A549 (cell line): Measurements from ENCODE around the gene DCUN1D2. TPM values are rescaled to one million over a fixed set of nuclear protein-coding genes. Genes with fewer than 3 reads are reported as not detected.

Experiments
- ATAC-seq, 2 experiments: fragments of 200-7000 bp in 1 of 2; fragments of >200 bp in 1 of 2; cut with Nextera tagmentation in 1 of 2; cut with Tn5 transposase in 1 of 2; 3 replicates each; pipeline versions ENCODE4 v1.8.0 to v1.9.1; 2018 to 2020; ENCODE audit warnings: mild to moderate bottlenecking in 1 of 2, moderate library complexity in 1 of 2
- CTCF ChIA-PET: fragments of 300-600 bp; sonication (Branson Sonifier 250); formaldehyde crosslinking; extraction: SDS; loops from one replicate; lab custom pipeline; 2021; ENCODE audit warnings: antibody characterized with exemption, inconsistent platforms; lab: Yijun Ruan, JAX
- POLR2A ChIA-PET: fragments of 350-600 bp; formaldehyde crosslinking; extraction: SDS; loops from one replicate; lab custom pipeline; 2021; ENCODE audit warnings: antibody characterized with exemption, inconsistent platforms; lab: Yijun Ruan, JAX
- DNase-seq, 2 experiments: peaks; one replicate each; pipeline versions ENCODE4 v3.0.0 to v3.0.0-alpha.2; 2011 to 2016; ENCODE audit warnings: low read depth in 1 of 2, low spot score in 1 of 2
- FAIRE-seq: peaks from 2 replicates; lab custom pipeline; 2011; peaks lifted over from hg19 to GRCh38; lab: Jason Lieb, UNC
- H3K27ac ChIP-seq, 2 experiments: fragments of >200 bp; sonication (Bioruptor Twin); formaldehyde crosslinking; 3 replicates each; pipeline ENCODE4 v1.5.1; 2016 to 2017
- H3K4me1 ChIP-seq: fragments of >200 bp; sonication (Bioruptor Twin); formaldehyde crosslinking; 3 replicates; pipeline ENCODE4 v1.6.1; 2016
- H3K4me2 ChIP-seq: fragments of >200 bp; sonication (Bioruptor Twin); formaldehyde crosslinking; 3 replicates; pipeline ENCODE4 v1.6.1; 2016
- H3K4me3 ChIP-seq: fragments of >200 bp; sonication (Bioruptor Twin); formaldehyde crosslinking; 3 replicates; pipeline ENCODE4 v1.5.1; 2016
- H3K9me3 ChIP-seq: fragments of >200 bp; sonication (Bioruptor Twin); formaldehyde crosslinking; 3 replicates; pipeline ENCODE4 v1.6.1; 2016
- CHD2 ChIP-seq: fragments of 150-350 bp; IDR thresholded peaks from 2 replicates; pipeline ENCODE4 v1.6.1; 2014; ENCODE audit warnings: low read length; ENCODE audit not compliant: partially characterized antibody
- CHD4 ChIP-seq: fragments of 200-600 bp; sonication (generic); IDR thresholded peaks from 2 replicates; pipeline ENCODE4 v1.6.1; 2016; ENCODE audit warnings: antibody characterized with exemption, mild to moderate bottlenecking, borderline replicate concordance
- EP300 ChIP-seq, 2 experiments: fragments of >200 bp; sonication (Bioruptor Twin); formaldehyde crosslinking; IDR thresholded peaks; 2 replicates in 1 of 2; 3 replicates in 1 of 2; pipeline ENCODE4 v1.6.1; 2016 to 2017
- FOSL2 ChIP-seq, 2 experiments: fragments of 450-650 bp in 1 of 2; fragments of >200 bp in 1 of 2; sonication (Bioruptor Twin) in 1 of 2; formaldehyde crosslinking; IDR thresholded peaks; 2 replicates each; pipeline versions ENCODE4 v1.5.0 to v1.6.1; 2016 to 2020; ENCODE audit warnings: mild to moderate bottlenecking in 1 of 2, moderate library complexity in 1 of 2
- HEYL ChIP-seq: fragments of 250-450 bp; sonication (Bioruptor Pico); IDR thresholded peaks from 2 replicates; pipeline ENCODE4 v1.8.0; 2021; ENCODE audit warnings: mild to moderate bottlenecking, moderate library complexity
- HOXA7 ChIP-seq: fragments of 250-450 bp; sonication (Bioruptor Pico); IDR thresholded peaks from 2 replicates; pipeline ENCODE4 v1.5.0; 2020; ENCODE audit warnings: mild to moderate bottlenecking, moderate library complexity
- PHF8 ChIP-seq: fragments of 200-600 bp; sonication (generic); IDR thresholded peaks from 2 replicates; pipeline ENCODE4 v1.6.1; 2016; ENCODE audit warnings: low read depth, mild to moderate bottlenecking, antibody characterized with exemption, moderate library complexity, borderline replicate concordance
- POLR2AphosphoS2 ChIP-seq: conservative IDR thresholded peaks from 2 replicates; pipeline ENCODE4 v1.6.1; 2012; ENCODE audit warnings: low read length, improper control_type of control experiment, inconsistent platforms
- RAD21 ChIP-seq, 2 experiments: fragments of >200 bp in 1 of 2; sonication (Bioruptor Twin) in 1 of 2; formaldehyde crosslinking in 1 of 2; IDR thresholded peaks in 1 of 2; conservative IDR thresholded peaks in 1 of 2; 2 replicates in 1 of 2; 3 replicates in 1 of 2; pipeline ENCODE4 v1.6.1; 2012 to 2018; ENCODE audit warnings: inconsistent platforms in 1 of 2
- RCOR1 ChIP-seq: fragments of 150-350 bp; IDR thresholded peaks from 2 replicates; pipeline ENCODE4 v1.6.1; 2014; ENCODE audit warnings: antibody characterized with exemption, low read length, low read depth
- SREBF2 ChIP-seq: fragments of 450-650 bp; IDR thresholded peaks from 2 replicates; pipeline ENCODE4 v1.6.1; 2014; ENCODE audit warnings: mild to moderate bottlenecking, moderate library complexity
- WGBS: methylation state at CpG from one replicate; pipeline ENCODE4 v1.1.6; 2017; ENCODE audit errors: missing lambda C conversion rate; 5-methylcytosine and 5-hydroxymethylcytosine counted together
- polyA plus RNA-seq, 4 experiments: library from polyadenylated mRNA; depleted of rRNA in 3 of 4; stranded (reverse); fragments of >200 nt; fragmentation: RNase III in 1 of 4; extraction: RNeasy Plus Mini Kit Qiagen cat#74134 plus additional on column Dnase treatment in 1 of 4; gene quantifications; 2 replicates in 3 of 4; 3 replicates in 1 of 4; pipeline ENCODE4 v1.2.3, GENCODE V29; 2011 to 2017
- TF ChIP-seq, protein P1 (sequence below): fragments of 450-650 bp; IDR thresholded peaks from 2 replicates; pipeline ENCODE4 v1.6.1; 2014; ENCODE audit warnings: antibody characterized with exemption
- TF ChIP-seq, protein P2 (sequence below): fragments of >200 bp; sonication (Bioruptor Twin); formaldehyde crosslinking; IDR thresholded peaks from 2 replicates; pipeline ENCODE4 v1.6.1; 2016
- TF ChIP-seq, protein P3 (sequence below): IDR thresholded peaks from 2 replicates; pipeline ENCODE4 v1.6.1; 2012
- TF ChIP-seq, protein P4 (sequence below): fragments of 200-600 bp; sonication (generic); IDR thresholded peaks from 2 replicates; pipeline ENCODE4 v1.6.1; 2016; ENCODE audit warnings: antibody characterized with exemption, mild to moderate bottlenecking, moderate library complexity
- TF ChIP-seq, protein P5 (sequence below): fragments of 150-350 bp; IDR thresholded peaks from 2 replicates; pipeline ENCODE4 v1.6.1; 2014; ENCODE audit warnings: low read depth, mild to moderate bottlenecking, low read length
- TF ChIP-seq, protein P6 (sequence below): IDR thresholded peaks from 2 replicates; pipeline ENCODE4 v1.6.1; 2012

The DCUN1D2 gene
- polyA plus RNA-seq, 2 of the 4 experiments (the other 2 are of a cell fraction): 8.4 to 8.6 TPM

DNA sequence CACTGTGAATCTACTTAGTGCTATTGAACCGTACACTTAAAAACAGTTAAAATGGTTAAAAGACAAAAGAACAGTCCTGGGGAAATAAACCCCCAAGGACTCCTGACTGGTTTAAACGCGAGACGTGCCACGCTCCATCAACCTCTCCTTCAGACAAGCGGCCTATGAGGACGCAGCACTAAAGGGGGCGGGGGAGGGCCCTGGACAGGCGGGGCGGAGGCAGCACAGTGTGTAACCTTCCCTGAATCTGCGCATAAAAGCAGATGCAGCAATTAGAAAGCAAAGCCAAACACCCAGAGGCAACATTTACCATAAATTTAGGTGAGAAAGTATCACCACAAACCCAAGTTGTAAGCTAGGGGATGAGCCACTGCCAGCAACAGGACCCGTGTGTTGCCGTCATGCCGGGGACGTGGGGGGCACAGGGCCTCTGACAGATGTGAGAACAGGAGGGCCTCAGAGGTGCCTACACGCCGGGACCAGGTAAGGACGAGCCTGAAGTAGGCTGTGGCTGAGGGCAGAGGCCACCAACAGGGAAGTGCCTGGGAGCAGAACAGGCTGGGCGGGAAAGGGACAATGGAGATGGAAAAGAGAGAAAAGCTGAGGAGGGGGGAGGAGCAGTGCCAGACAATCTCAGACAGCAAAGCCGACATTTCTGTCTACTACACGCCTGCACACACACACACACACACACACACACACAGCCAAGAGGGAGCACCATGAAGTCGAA is 21.9 kb downstream of the DCUN1D2 start:
- ChIA-PET POLR2A (no interaction called here), CTCF (no interaction called here)
- no peak overlapping the region for H3K4me2 ChIP-seq
- TF ChIP-seq, protein P1, sequence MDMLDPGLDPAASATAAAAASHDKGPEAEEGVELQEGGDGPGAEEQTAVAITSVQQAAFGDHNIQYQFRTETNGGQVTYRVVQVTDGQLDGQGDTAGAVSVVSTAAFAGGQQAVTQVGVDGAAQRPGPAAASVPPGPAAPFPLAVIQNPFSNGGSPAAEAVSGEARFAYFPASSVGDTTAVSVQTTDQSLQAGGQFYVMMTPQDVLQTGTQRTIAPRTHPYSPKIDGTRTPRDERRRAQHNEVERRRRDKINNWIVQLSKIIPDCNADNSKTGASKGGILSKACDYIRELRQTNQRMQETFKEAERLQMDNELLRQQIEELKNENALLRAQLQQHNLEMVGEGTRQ: no peak
- TF ChIP-seq, protein P2, sequence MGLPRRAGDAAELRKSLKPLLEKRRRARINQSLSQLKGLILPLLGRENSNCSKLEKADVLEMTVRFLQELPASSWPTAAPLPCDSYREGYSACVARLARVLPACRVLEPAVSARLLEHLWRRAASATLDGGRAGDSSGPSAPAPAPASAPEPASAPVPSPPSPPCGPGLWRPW: no peak
- TF ChIP-seq PHF8 (no peak), EP300 (IDR thresholded peaks at IDR 0.05) (no peak), CHD2 (no peak), RCOR1 (no peak), RAD21 (conservative IDR thresholded peaks at IDR 0.05 in 1 of 2, IDR thresholded peaks at IDR 0.05 in 1 of 2) (no peak), POLR2AphosphoS2 (no peak), HOXA7 (CRISPR knock-in tag) (no peak)
- TF ChIP-seq, protein P3, sequence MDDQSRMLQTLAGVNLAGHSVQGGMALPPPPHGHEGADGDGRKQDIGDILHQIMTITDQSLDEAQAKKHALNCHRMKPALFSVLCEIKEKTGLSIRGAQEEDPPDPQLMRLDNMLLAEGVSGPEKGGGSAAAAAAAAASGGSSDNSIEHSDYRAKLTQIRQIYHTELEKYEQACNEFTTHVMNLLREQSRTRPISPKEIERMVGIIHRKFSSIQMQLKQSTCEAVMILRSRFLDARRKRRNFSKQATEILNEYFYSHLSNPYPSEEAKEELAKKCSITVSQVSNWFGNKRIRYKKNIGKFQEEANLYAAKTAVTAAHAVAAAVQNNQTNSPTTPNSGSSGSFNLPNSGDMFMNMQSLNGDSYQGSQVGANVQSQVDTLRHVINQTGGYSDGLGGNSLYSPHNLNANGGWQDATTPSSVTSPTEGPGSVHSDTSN: no peak
- TF ChIP-seq, protein P4, sequence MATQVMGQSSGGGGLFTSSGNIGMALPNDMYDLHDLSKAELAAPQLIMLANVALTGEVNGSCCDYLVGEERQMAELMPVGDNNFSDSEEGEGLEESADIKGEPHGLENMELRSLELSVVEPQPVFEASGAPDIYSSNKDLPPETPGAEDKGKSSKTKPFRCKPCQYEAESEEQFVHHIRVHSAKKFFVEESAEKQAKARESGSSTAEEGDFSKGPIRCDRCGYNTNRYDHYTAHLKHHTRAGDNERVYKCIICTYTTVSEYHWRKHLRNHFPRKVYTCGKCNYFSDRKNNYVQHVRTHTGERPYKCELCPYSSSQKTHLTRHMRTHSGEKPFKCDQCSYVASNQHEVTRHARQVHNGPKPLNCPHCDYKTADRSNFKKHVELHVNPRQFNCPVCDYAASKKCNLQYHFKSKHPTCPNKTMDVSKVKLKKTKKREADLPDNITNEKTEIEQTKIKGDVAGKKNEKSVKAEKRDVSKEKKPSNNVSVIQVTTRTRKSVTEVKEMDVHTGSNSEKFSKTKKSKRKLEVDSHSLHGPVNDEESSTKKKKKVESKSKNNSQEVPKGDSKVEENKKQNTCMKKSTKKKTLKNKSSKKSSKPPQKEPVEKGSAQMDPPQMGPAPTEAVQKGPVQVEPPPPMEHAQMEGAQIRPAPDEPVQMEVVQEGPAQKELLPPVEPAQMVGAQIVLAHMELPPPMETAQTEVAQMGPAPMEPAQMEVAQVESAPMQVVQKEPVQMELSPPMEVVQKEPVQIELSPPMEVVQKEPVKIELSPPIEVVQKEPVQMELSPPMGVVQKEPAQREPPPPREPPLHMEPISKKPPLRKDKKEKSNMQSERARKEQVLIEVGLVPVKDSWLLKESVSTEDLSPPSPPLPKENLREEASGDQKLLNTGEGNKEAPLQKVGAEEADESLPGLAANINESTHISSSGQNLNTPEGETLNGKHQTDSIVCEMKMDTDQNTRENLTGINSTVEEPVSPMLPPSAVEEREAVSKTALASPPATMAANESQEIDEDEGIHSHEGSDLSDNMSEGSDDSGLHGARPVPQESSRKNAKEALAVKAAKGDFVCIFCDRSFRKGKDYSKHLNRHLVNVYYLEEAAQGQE: no peak
- TF ChIP-seq, protein P5, sequence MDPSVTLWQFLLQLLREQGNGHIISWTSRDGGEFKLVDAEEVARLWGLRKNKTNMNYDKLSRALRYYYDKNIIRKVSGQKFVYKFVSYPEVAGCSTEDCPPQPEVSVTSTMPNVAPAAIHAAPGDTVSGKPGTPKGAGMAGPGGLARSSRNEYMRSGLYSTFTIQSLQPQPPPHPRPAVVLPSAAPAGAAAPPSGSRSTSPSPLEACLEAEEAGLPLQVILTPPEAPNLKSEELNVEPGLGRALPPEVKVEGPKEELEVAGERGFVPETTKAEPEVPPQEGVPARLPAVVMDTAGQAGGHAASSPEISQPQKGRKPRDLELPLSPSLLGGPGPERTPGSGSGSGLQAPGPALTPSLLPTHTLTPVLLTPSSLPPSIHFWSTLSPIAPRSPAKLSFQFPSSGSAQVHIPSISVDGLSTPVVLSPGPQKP: no peak
- no peak for ATAC-seq
- no peaks in the 10 kb centered on the region for H3K4me1 ChIP-seq
- no peak for FAIRE-seq
- H3K4me3 ChIP-seq: no peak overlapping the region
- DNase-seq: no peak
- 92% methylated on average over 21 of the region's 22 CpGs for WGBS
- no peak overlapping the region for H3K27ac ChIP-seq
- no peaks in the 10 kb centered on the region for H3K9me3 ChIP-seq

DNA sequence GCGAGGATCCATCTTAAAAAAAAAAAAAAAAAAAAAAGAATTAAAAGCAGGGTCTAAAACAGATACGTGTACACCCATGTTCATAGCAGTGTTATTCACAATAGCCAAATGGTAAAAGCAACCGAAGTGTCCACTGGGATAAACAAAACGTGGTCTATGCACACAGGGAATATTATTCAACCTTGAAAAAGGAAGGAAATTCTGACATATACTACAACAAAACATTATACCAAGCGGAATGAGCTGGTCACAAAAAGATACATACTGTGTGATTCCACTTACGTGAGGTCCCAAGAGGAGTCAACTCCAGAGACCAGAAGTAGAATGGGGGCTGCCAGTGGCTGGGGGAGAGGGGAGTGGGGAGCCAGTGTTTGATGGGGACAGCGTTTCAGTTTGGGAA is 22.5 kb downstream of the DCUN1D2 start:
- no peak for FAIRE-seq
- POLR2A ChIA-PET: no interaction called here
- DNase-seq: no peak
- H3K4me2 ChIP-seq: no peak overlapping the region
- H3K4me1 ChIP-seq: no peaks in the 10 kb centered on the region
- no peaks in the 10 kb centered on the region for H3K9me3 ChIP-seq
- TF ChIP-seq, protein P6, sequence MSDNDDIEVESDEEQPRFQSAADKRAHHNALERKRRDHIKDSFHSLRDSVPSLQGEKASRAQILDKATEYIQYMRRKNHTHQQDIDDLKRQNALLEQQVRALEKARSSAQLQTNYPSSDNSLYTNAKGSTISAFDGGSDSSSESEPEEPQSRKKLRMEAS: no peak
- TF ChIP-seq, all 56 proteins: peak for 0
- 93% methylated on average over 7 of the region's 7 CpGs for WGBS
- no peak for ATAC-seq
- Histone ChIP-seq H3K27ac (no peak overlapping the region), H3K4me3 (no peak overlapping the region)
- CTCF ChIA-PET: no interaction called here

DNA sequence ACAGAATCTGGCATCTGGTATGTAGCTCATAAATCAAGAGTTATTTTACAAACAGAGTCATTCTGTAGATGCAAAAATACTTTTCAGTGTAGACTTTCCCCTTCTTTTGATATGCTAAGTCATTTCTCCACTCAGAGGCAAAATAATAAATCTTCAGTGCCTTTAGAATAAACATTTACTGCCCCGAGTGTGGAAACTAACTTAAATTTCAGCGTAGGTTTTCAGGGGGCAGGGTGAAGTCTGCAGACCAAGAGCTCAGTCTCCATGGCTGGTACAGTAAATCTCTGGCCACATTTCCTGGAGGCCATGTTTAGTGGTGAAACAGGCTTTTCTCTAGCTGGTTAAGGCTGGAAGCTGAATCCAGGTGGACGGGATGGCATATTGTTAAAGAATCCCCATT is 24.1 kb downstream of the DCUN1D2 start:
- Histone ChIP-seq H3K27ac (no peak overlapping the region), H3K4me1 (no peaks in the 10 kb centered on the region), H3K4me2 (no peak overlapping the region), H3K4me3 (no peak overlapping the region), H3K9me3 (no peaks in the 10 kb centered on the region)
- DNase-seq: no peak
- 93% methylated on average over 3 of the region's 3 CpGs for WGBS
- POLR2A ChIA-PET: no interaction called here
- no peak for TF ChIP-seq HEYL
- TF ChIP-seq CHD4: no peak
- TF ChIP-seq FOSL2 (IDR thresholded peaks at IDR 0.05): no peak
- no peak for TF ChIP-seq FOSL2 (CRISPR knock-in tag; IDR thresholded peaks at IDR 0.05)
- no peak for TF ChIP-seq SREBF2
- ATAC-seq: no peak
- CTCF ChIA-PET: interaction anchor here (1.1 to 1.4 kb wide), 3 partner anchors 9 to 431 kb away, joined by 3 read pairs; no protein-coding TSS in a partner anchor
- FAIRE-seq: no peak
